Activated T-helper 1 cell treated with anti-CD3 and anti-CD28 coated beads, Interleukin-12 subunit alpha, Interleukin-12 subunit beta, Interleukin-2, Interleukin-4 antibody, amounts not matched to agents 30 ng/mL and 10 ng/mL and 1 ng/mL, durations not matched to agents 14 hours and 24 hours and 36 hours (primary cell): ENCODE data around the gene RAB1A. TPM values are rescaled to one million over a fixed set of nuclear protein-coding genes. Genes with fewer than 3 reads are reported as not detected.
"Not testable (repeated sequence)": the region's sequence is repeated elsewhere in the genome, so short reads cannot be mapped to it uniquely, and the experiment has no call there.

Source experiments
- DNase-seq: peaks from one replicate; pipeline ENCODE4 v3.0.0; 2021; ENCODE audit warnings: low spot score
- H3K27ac Mint-ChIP-seq: one replicate; pipeline ENCODE4 v1.8.0; 2021; ENCODE audit warnings: mild to moderate bottlenecking, mixed read lengths
- H3K27me3 Mint-ChIP-seq: one replicate; pipeline ENCODE4 v1.8.0; 2022; ENCODE audit warnings: mild to moderate bottlenecking, moderate library complexity, mixed read lengths; ENCODE audit not compliant: insufficient read depth
- H3K36me3 Mint-ChIP-seq: one replicate; pipeline ENCODE4 v1.8.0; 2021; ENCODE audit warnings: low read depth, mixed read lengths
- H3K4me1 Mint-ChIP-seq: one replicate; pipeline ENCODE4 v1.8.0; 2021; ENCODE audit warnings: low read depth, mixed read lengths
- H3K4me3 Mint-ChIP-seq: one replicate; pipeline ENCODE4 v1.8.0; 2021; ENCODE audit warnings: mild to moderate bottlenecking, moderate library complexity, mixed read lengths
- H3K9me3 Mint-ChIP-seq: one replicate; pipeline ENCODE4 v1.8.0; 2021; ENCODE audit warnings: mixed read lengths
- intact Hi-C: fragments of 100-400 bp; cut with micrococcal nuclease; formaldehyde crosslinking; loops from one replicate; pipeline ENCODE4 v1.15.1; 2024
- total RNA-seq: library from RNA; stranded (reverse); gene quantifications from 2 replicates; pipeline ENCODE4 v1.2.3, GENCODE V29; 2022

The RAB1A gene
- total RNA-seq, 1 donor from 2014 or later, result 81.6 TPM

DNA sequence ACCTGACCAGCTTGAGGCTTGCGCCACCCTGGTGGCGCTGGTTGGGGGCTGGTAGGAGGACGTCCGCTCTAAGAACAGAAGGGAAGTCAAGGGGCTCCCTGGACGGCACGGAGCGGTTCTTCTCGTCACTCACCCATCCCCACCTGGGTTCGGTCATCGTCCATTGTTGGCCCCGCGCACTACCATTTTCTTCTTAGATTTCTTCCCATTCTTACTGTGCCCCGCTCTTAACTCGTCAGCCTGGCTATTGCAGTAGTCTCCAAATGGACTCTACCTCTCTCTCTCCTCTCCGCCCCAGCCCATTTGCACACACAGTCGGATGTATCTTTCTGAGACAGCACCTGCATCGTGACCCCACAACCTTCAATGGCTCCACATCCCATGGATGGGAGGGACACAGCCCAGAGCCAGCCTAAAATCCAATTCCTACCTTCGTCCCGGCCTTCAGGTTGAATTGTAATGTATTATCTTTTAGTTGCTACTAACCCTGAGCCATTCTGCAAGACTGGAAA, 814 bp upstream of the RAB1A start:
- Mint-ChIP-seq H3K4me3 (peak overlapping the region; percentile 98), H3K4me1 (peaks cover 28% of the 10 kb centered on the region), H3K36me3 (peaks cover 5% of the 10 kb centered on the region), H3K27me3 (peaks cover 16% of the 10 kb centered on the region), H3K27ac (peak overlapping the region; percentile 99), H3K9me3 (no peaks in the 10 kb centered on the region)
- intact Hi-C loops, result loop anchor here (1.0 to 10.0 kb wide), 11 partner anchors 66 to 1542 kb away; partner anchors contain the start of genes ACTR2, AFTPH, MDH1 and SLC1A4
- DNase-seq, result no peak

DNA sequence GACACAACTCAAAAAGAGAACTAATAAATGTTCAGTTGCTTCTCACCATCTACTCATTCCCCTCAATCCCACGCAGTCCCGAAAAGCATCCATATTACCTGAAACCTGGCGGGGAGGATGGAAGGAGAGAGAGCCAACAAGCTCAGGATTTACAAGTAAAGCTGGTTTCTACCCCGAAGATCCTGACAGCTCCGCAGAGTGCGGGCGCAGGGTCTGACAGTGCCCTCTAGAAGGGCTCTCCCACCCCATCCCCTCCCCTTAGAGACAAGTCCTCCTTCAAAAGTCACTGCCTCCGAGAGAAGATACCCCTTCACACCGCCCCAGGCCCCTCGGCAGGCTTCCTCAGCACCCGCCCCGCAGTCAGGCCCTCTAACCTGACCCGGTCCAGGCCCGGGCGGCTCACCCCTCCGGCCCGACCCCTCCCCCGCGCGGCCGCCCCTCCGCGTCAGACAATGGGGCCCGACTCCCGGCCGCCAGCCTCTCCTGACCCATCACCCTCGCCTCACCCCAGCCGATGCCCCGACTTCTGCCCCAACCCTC, 550 bp downstream of the RAB1A start:
- no peak for DNase-seq
- Mint-ChIP-seq H3K27ac (peak overlapping the region; percentile 99), H3K27me3 (peaks cover 14% of the 10 kb centered on the region), H3K9me3 (no peaks in the 10 kb centered on the region), H3K36me3 (peaks cover 5% of the 10 kb centered on the region), H3K4me3 (peak overlapping the region; percentile 98), H3K4me1 (peaks cover 37% of the 10 kb centered on the region)
- intact Hi-C loops, result no loop called here

DNA sequence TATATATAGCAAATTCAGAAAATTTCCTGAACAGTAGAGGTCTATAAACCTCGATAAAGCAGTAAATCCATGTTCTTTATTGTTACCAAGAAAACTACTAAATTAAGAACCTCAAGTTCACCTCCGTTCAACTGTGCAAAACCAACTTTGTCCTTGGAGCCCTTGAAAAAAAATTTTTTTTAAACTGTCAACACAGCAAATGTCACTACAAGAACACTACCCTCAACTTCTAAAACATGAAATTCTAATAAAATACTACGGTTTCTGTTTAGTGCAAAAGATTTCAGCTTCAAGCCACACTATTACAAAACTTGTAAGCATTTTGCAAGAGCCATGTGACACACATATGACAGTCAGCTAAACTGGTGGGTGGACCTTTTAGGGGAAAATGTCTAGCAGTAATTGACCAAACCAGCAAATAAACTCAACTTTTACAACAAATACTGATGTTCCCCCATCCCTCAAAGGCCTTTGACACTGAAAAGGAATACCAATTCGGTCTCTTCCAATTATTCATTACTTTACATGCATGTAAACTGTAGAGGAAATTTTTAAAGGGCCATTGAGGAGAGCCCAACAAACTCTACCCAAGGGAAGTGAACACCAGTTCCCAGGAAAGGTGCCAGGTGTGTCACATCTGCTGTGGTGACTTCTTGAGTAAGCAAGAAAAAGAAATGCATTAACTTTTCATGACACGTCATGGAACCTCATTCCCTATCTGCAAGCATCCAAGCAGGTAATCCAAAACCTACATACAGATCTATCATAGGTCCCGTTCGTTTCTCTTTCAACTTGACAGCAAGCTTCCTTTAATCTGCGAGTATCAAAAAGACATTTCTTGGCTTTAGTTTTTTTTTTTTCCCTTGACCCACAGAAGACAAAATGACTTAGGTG, 1.4 kb downstream of the RAB1A start:
- H3K9me3 Mint-ChIP-seq, result no peaks in the 10 kb centered on the region
- peaks cover 9% of the 10 kb centered on the region for H3K27me3 Mint-ChIP-seq
- DNase-seq, result no peak
- H3K4me3 Mint-ChIP-seq, result peak overlapping the region; percentile 98
- peaks cover 5% of the 10 kb centered on the region for H3K36me3 Mint-ChIP-seq
- H3K4me1 Mint-ChIP-seq, result peaks cover 38% of the 10 kb centered on the region
- H3K27ac Mint-ChIP-seq, result peak overlapping the region; percentile 99
- intact Hi-C loops, result no loop called here

DNA sequence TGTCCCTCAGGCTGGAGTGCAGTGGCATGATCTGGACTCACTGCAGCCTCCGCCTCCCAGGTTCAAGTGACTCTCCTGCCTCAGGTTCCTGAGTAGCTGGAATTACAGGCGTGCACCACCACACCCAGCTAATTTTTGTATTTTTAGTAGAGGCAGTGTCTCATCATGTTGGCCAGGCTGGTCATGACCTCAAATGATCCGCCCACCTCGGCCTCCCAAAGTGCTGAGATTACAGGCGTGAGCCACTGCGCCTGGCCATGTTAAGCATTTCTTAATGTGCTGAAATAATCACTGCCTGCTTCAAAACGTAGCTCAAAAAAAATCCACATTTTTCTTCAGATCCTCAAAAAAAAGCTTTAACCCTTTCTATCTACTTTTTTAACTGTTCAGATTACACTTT, 4.4 kb downstream of the RAB1A start:
- intact Hi-C loops, H3K27ac Mint-ChIP-seq, H3K36me3 Mint-ChIP-seq, H3K4me3 Mint-ChIP-seq, H3K27me3 Mint-ChIP-seq, DNase-seq, H3K9me3 Mint-ChIP-seq: not testable (repeated sequence)
- peaks cover 40% of the 10 kb centered on the region for H3K4me1 Mint-ChIP-seq

DNA sequence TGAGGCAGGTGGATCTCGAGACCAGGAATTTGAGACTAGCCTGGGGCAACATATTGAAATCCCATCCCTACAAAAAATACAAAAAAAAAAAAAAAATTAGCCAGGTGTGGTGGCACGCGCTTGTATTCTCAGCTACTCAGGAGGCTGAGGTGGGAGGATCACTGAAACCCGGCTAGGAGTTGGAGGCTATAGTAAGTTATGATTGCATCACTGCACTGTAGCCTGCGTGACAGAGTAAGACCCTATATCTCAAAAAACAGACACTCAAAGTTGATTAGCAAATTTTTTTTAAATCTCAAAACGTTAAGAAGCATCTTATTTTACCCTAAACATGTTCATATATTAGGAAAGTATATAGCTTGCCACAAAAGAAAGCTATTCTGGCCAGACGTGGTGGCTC, 7.6 kb downstream of the RAB1A start:
- H3K4me3 Mint-ChIP-seq, result no peak overlapping the region
- no peaks in the 10 kb centered on the region for H3K27me3 Mint-ChIP-seq
- H3K9me3 Mint-ChIP-seq, result no peaks in the 10 kb centered on the region
- no peak overlapping the region for H3K27ac Mint-ChIP-seq
- peaks cover 36% of the 10 kb centered on the region for H3K4me1 Mint-ChIP-seq
- no peak for DNase-seq
- peaks cover 4% of the 10 kb centered on the region for H3K36me3 Mint-ChIP-seq
- intact Hi-C loops, result no loop called here

DNA sequence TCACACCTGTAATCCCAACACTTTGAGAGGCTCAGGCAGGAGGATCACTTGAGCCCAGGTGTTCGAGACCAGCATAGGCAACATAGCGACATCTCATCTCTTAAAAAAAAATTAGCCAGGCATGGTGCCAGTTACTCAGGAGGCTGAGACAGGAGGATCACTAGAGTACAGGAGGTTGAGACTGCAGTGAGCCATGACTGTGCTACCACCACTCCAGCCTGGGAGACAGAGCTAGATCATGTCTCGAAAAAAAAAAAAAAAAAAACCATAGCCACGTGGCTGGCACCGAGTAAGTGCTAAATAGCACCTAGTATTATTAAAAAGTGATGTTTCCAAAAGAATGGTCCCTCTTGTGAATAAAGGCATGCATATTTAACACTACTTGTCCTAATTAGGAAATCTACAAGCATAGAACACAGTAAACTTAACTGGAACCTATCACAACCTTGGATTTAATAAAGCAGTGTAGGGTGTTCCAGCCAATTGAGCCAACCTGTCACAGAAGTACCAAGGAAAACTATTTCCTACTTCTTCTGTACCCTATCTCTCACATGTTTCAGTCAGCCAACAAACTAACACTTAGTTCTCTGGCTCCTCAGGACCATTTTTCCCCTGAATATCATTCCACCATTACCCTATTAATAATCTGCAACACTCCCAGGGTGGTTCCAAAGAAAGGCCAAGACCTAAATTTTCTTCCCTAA, 8.8 kb downstream of the RAB1A start:
- H3K9me3 Mint-ChIP-seq, result no peaks in the 10 kb centered on the region
- peaks cover 3% of the 10 kb centered on the region for H3K36me3 Mint-ChIP-seq
- intact Hi-C loops, result no loop called here
- no peak for DNase-seq
- H3K27ac Mint-ChIP-seq, result peak overlapping the region; percentile 34
- H3K4me1 Mint-ChIP-seq, result peaks cover 35% of the 10 kb centered on the region
- no peak overlapping the region for H3K4me3 Mint-ChIP-seq
- H3K27me3 Mint-ChIP-seq, result no peaks in the 10 kb centered on the region

DNA sequence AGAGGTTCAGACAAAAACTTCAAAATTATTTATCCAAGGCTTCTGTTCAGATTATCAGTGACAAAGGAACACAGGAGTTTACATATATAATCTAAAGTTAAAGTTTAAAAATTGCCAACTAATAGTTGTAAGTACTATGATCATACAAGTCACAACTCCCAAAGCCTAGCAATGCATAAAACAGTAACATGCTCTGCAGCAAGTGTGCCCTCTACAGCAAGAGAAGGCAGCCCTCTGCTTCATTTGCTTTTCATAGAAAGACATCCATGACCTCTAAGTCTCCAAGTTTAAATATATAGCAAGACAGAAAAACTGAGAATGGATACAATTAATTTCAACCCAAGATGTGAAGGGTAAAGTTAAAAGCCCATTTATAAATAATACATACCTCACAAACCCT, 13.3 kb downstream of the RAB1A start:
- no peak for DNase-seq
- no peak overlapping the region for H3K27ac Mint-ChIP-seq
- intact Hi-C loops, result no loop called here
- H3K9me3 Mint-ChIP-seq, result no peaks in the 10 kb centered on the region
- H3K4me3 Mint-ChIP-seq, result no peak overlapping the region
- no peaks in the 10 kb centered on the region for H3K27me3 Mint-ChIP-seq
- H3K4me1 Mint-ChIP-seq, result peaks cover 25% of the 10 kb centered on the region
- peaks cover 3% of the 10 kb centered on the region for H3K36me3 Mint-ChIP-seq

DNA sequence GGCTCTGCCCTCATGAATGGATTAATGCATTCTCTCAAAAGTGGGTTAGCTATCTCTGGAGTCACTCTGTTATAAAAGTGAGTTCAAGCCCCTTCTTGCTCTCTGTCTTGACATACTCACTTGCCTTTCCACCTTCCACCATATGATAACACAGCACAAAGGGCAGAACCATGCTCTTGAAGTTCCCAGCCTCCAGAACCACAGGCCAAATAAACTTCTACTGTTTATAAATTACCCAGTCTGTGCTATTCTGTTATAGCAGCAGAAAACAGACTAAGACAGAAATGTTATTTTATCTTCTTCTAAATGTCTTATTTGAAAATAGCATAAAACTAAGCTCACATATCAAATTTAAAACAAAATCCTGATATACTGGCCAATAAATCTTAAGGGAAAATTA, 15.0 kb downstream of the RAB1A start:
- Mint-ChIP-seq H3K4me3 (no peak overlapping the region), H3K9me3 (no peaks in the 10 kb centered on the region), H3K27me3 (no peaks in the 10 kb centered on the region), H3K36me3 (peaks cover 2% of the 10 kb centered on the region), H3K4me1 (peaks cover 24% of the 10 kb centered on the region), H3K27ac (no peak overlapping the region)
- intact Hi-C loops, result no loop called here
- DNase-seq, result no peak

DNA sequence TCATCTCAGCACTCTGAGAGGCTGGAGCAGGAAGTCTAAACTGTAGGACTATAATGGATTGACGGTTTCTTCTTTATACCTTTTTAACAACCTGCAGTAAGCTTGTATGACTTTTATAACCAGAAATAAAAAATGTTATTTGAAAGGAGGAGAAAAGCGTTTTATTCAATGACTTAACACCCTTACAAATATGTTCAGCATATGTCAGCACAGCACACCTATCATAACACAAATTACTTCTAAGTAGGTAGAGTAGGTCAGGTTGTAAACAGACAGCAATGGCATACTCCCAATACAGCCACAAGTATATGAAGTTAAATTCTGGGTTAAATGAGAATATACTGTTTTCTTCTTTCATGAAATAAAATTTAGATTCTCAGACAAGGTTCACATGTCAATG, 16.1 kb downstream of the RAB1A start:
- Mint-ChIP-seq H3K9me3 (no peaks in the 10 kb centered on the region), H3K4me1 (peaks cover 24% of the 10 kb centered on the region), H3K27me3 (no peaks in the 10 kb centered on the region), H3K36me3 (peaks cover 6% of the 10 kb centered on the region), H3K4me3 (no peak overlapping the region), H3K27ac (no peak overlapping the region)
- no peak for DNase-seq
- intact Hi-C loops, result no loop called here

DNA sequence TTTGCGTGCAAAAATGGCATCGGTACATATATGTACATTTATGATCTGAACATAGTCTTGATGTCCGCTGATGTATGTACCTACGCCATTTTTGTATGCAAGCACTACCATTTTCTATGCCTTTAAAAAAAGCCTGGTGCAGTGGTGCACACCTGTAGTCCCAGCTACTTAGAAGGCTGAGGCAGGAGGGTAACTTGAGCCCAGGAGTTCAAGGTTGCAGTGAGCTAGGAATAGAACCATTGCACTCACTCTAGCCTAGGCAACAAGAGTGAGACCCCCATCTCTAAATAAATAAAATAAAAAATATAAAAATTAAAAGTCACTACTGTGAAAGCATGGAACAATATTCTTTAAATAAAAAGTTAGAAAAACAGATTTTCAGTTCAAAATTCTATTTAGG, 16.7 kb downstream of the RAB1A start:
- Mint-ChIP-seq H3K27me3 (no peaks in the 10 kb centered on the region), H3K4me1 (peaks cover 24% of the 10 kb centered on the region), H3K36me3 (peaks cover 6% of the 10 kb centered on the region), H3K9me3 (no peaks in the 10 kb centered on the region), H3K4me3 (no peak overlapping the region), H3K27ac (no peak overlapping the region)
- intact Hi-C loops, result no loop called here
- DNase-seq, result no peak

DNA sequence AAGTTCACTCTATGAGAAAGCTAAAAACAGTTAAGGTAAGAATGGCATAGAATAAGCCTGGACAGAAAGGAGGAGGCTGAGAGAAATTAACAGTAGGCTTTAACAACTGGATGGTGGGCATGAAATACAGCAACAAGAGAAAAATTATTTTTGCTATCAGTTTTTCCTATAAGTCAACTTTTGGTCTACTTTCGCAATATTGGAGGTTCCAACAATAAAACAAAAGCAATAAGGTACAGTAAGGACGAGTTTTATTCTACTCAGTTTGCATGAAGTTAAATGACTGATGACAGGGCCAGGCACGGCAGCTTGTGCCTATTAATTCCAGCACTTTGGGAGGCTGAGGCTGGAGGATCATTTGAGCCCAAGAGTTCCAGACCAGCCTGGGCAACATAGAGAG, 17.3 kb downstream of the RAB1A start:
- DNase-seq, result no peak
- no peaks in the 10 kb centered on the region for H3K9me3 Mint-ChIP-seq
- peaks cover 19% of the 10 kb centered on the region for H3K4me1 Mint-ChIP-seq
- intact Hi-C loops, result no loop called here
- H3K27me3 Mint-ChIP-seq, result no peaks in the 10 kb centered on the region
- no peak overlapping the region for H3K4me3 Mint-ChIP-seq
- no peak overlapping the region for H3K27ac Mint-ChIP-seq
- H3K36me3 Mint-ChIP-seq, result peaks cover 6% of the 10 kb centered on the region

DNA sequence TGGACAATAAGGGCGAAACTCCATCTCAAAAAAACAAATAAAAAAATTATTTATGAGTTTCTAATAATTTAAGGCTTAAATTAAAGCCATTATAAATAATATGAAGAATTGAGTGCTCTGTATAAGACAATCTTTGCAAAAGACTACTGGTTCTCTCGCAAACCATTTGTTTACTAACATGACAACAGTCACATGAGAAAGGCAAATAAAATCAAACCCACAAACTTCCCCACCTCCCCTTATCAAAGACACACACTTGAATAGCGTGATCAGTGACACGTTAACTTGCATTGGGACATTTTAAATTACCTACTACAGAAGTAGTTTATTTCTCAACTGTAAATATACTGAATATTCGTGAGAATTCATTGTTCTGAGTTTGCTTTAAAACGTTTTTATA, 21.1 kb downstream of the RAB1A start:
- Mint-ChIP-seq H3K36me3 (peaks cover 13% of the 10 kb centered on the region), H3K27me3 (no peaks in the 10 kb centered on the region), H3K4me1 (peaks cover 6% of the 10 kb centered on the region), H3K9me3 (no peaks in the 10 kb centered on the region), H3K27ac (no peak overlapping the region), H3K4me3 (no peak overlapping the region)
- no peak for DNase-seq
- intact Hi-C loops, result no loop called here

DNA sequence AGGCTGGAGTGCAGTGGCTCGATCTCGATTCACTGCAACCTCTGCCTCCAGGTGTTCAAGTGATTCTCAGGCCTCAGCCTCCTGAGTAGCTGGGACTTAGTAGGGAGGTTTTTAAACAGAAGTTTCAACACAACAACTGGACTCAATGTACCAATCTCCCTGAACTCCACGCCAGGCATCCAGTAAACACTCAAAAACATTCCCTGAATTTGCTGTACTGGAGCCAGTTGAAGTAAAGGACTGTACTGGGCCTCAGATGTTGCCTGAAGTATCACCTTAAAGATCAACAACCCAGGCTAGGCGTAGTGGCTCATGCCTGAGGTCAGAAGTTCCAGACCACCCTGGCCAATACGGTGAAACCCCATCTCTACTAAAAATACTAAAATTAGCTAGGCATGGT, 22.4 kb downstream of the RAB1A start:
- Mint-ChIP-seq H3K36me3 (peaks cover 13% of the 10 kb centered on the region), H3K9me3 (no peaks in the 10 kb centered on the region), H3K4me1 (peaks cover 6% of the 10 kb centered on the region), H3K27me3 (no peaks in the 10 kb centered on the region), H3K27ac (no peak overlapping the region), H3K4me3 (no peak overlapping the region)
- intact Hi-C loops, result no loop called here
- DNase-seq, result no peak
